HUES64 (cell line): ENCODE results near the gene UNC45A.
"Not testable (repeated sequence)": the region's sequence is repeated elsewhere in the genome, so short reads cannot be mapped to it uniquely, and the experiment has no call there.

ENCODE experiments used
- H3K27ac ChIP-seq: 2 replicates; pipeline ENCODE4 v1.7.0; 2013; ENCODE audit warnings: low read depth, low read length, inconsistent platforms
- H3K27me3 ChIP-seq: 2 replicates; pipeline ENCODE4 v1.6.1; 2013; ENCODE audit warnings: mild to moderate bottlenecking, low read length; ENCODE audit not compliant: insufficient read depth
- H3K36me3 ChIP-seq: 2 replicates; pipeline ENCODE4 v1.6.1; 2013; ENCODE audit warnings: mild to moderate bottlenecking, low read length; ENCODE audit not compliant: insufficient read depth
- H3K4me1 ChIP-seq: 2 replicates; pipeline ENCODE4 v1.6.1; 2013; ENCODE audit warnings: mild to moderate bottlenecking, low read length, moderate library complexity; ENCODE audit not compliant: insufficient read depth
- H3K4me3 ChIP-seq: 2 replicates; pipeline ENCODE4 v1.5.1; 2013; ENCODE audit warnings: mild to moderate bottlenecking, low read length, moderate library complexity
- H3K9ac ChIP-seq: 2 replicates; pipeline ENCODE4 v1.6.1; 2013; ENCODE audit warnings: mild to moderate bottlenecking, low read depth, low read length
- H3K9me3 ChIP-seq: 2 replicates; pipeline ENCODE4 v1.6.1; 2013; ENCODE audit warnings: low read depth, low read length; ENCODE audit not compliant: insufficient read depth
- WGBS: fragments of 150-250, 120-280 bp; methylation state at CpG from one replicate; pipeline ENCODE4 v1.1.7; 2013; ENCODE audit warnings: missing lambda C conversion rate; 5-methylcytosine and 5-hydroxymethylcytosine counted together

UNC45A gene

DNA sequence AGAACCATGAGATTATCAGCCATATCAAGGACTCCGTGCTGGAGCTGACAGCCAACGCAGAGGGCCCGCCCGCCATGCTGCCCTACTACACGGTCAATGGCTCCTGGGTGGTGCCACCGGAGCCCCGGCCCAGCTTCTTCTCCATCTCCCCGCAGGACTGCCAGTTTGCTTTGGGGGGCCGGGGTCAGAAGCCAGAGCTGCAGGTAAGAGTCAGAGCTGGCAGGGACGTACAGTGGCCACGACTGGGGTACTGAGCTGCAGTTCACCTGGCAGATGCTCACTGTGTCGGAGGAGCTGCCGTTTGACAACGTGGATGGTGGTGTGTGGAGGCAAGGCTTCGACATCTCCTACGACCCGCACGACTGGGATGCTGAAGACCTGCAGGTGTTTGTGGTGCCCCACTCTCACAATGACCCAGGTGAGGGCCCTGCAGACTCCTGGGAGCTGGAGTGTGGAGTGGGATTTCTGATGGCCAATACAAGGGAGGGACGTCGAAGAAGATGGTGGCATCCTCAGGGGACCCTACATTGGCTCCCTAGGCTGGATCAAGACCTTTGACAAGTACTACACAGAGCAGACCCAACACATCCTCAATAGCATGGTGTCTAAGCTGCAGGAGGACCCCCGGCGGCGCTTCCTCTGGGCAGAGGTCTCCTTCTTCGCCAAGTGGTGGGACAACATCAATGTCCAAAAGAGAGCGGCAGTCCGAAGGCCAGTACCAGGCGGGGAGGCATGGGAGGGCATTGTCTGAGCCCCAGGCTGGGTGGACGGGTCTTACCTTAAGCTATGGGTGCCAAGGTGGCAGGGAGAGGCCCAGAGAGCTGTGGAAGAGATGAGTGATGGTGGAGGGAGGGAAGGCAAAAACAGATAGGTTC, 29.5 kb upstream of the UNC45A start:
- H3K4me3 ChIP-seq, result no peak overlapping the region
- H3K9me3 ChIP-seq, result no peaks in the 10 kb centered on the region
- no peak overlapping the region for H3K9ac ChIP-seq
- peaks cover 20% of the 10 kb centered on the region; the same call in 1 of the 2 replicates for H3K36me3 ChIP-seq
- H3K27ac ChIP-seq, result no peak overlapping the region
- WGBS, result 94% methylated on average over 28 of the region's 28 CpGs
- H3K27me3 ChIP-seq, result peaks cover 29% of the 10 kb centered on the region
- H3K4me1 ChIP-seq, result peaks cover 12% of the 10 kb centered on the region; the same call in 1 of the 2 replicates

DNA sequence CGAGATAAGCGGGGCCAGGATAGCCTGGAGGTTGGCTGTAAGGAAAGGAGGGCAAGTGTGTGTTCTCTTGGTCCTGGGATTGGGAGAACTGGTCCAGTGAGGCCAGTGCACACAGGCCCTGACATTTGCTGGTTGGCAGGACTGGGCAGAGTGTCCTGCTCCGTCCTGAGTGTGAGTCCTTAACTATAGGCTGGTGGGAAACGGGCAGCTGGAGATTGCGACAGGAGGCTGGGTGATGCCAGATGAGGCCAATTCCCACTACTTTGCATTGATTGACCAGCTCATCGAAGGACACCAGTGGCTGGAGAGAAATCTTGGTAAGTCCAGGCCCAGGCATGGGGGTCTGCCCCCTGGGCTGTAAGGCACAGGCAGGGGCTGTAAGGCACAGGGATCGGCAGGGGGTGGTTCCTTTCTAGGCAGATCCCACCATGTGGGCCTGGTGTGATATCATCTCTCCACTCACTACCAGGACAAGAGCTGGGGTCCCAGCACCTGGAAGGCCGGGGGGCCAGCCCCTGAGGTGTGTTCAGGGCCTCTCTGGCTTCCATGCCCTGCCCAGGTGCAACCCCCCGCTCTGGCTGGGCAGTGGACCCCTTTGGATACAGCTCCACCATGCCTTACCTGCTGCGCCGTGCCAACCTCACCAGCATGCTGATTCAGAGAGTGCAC, 28.8 kb upstream of the UNC45A start:
- Histone ChIP-seq H3K27me3 (peaks cover 26% of the 10 kb centered on the region), H3K36me3 (peaks cover 27% of the 10 kb centered on the region), H3K4me3 (no peak overlapping the region), H3K9me3 (no peaks in the 10 kb centered on the region), H3K4me1 (peaks cover 12% of the 10 kb centered on the region; the same call in 1 of the 2 replicates), H3K9ac (no peak overlapping the region), H3K27ac (no peak overlapping the region)
- 94% methylated on average over 11 of the region's 11 CpGs for WGBS

DNA sequence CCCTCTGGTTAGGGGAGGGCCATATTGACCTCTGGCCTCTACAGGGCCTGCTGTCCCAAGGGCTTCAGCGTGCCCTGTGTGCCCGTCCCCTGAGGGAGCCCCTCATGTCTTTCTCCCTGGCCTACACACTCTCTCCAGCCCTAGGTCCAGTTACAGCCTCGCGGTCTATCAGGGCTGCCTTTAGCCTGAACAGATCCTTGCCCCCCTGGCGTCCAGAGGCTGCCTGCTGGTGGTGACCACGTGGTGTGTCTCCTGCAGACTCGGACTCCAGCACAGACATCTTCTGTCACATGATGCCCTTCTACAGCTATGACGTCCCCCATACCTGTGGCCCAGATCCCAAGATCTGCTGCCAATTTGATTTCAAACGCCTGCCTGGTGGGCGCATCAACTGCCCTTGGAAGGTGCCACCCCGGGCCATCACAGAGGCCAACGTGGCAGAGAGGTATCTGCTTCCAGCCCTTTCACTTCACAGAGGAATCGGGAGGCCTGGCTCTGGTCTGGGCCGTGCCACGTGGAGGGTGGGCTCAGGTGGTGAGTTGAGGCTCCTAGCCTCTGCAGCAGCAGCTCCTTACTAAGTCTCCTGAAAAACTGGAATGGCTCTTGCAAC, 27.9 kb upstream of the UNC45A start:
- H3K27ac ChIP-seq, result no peak overlapping the region
- no peak overlapping the region for H3K4me3 ChIP-seq
- H3K27me3 ChIP-seq, result peaks cover 22% of the 10 kb centered on the region
- 91% methylated on average over 15 of the region's 15 CpGs for WGBS
- peaks cover 5% of the 10 kb centered on the region; the same call in 1 of the 2 replicates for H3K4me1 ChIP-seq
- H3K9me3 ChIP-seq, result no peaks in the 10 kb centered on the region
- no peak overlapping the region for H3K9ac ChIP-seq
- peaks cover 28% of the 10 kb centered on the region for H3K36me3 ChIP-seq

DNA sequence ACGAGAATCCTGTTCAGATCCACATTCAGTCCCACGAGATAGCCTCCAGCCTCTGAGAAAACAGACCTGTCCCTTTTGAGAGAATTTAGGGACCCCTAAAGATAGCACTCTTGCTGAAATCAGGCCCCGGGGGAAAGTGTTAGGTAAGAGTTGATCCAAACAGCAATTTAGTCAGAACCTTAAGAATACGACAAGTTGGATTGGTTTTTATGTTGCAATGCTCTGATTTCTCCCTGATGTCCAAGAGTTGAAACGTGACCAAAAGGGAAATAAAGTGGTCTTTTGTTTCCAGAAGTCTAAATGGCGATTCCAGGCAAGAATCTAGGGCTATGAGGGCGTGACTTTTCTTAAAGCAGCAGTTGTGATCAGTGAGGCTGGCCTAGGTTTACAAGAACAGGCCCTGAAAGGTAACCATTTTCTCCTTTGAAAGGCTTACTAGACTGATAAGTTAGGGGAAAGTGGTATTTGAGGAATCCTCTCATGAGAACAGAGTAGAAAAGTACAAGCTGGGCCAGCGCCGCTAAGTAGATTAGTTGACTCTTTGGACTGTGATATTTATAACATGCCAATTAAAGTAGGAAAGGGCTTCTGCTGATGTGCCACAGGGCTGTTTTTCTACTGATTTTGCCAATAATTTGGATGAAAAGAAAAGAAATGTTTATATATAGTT, 27.1 kb upstream of the UNC45A start:
- peaks cover 21% of the 10 kb centered on the region for H3K27me3 ChIP-seq
- no peak overlapping the region for H3K4me3 ChIP-seq
- peaks cover 5% of the 10 kb centered on the region; the same call in 1 of the 2 replicates for H3K4me1 ChIP-seq
- 91% methylated on average over 9 of the region's 9 CpGs for WGBS
- H3K9me3 ChIP-seq, result no peaks in the 10 kb centered on the region
- H3K9ac ChIP-seq, result no peak overlapping the region
- peaks cover 35% of the 10 kb centered on the region for H3K36me3 ChIP-seq
- no peak overlapping the region for H3K27ac ChIP-seq

DNA sequence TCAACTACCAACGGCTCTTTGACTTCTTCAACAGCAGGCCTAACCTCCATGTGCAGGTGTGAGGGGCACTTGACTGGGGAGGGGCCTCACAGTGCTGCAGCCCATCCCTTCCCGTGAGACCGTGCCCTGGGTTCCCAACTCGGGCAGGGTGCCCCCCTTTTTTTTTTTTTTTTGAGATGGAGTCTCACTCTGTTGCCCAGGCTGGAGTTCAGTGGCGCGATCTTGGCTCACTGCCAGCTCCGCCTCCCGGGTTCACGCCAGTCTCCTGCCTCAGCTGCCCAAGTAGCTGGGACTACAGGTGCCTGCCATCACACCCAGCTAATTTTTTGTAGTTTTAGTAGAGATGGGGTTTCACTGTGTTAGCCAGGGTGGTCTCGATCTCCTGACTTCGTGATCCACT, 25.6 kb upstream of the UNC45A start:
- H3K36me3 ChIP-seq, result peaks cover 38% of the 10 kb centered on the region
- H3K4me3 ChIP-seq, H3K4me1 ChIP-seq, H3K9me3 ChIP-seq, H3K9ac ChIP-seq, H3K27me3 ChIP-seq, H3K27ac ChIP-seq: not testable (repeated sequence)
- 96% methylated on average over 11 of the region's 11 CpGs for WGBS

DNA sequence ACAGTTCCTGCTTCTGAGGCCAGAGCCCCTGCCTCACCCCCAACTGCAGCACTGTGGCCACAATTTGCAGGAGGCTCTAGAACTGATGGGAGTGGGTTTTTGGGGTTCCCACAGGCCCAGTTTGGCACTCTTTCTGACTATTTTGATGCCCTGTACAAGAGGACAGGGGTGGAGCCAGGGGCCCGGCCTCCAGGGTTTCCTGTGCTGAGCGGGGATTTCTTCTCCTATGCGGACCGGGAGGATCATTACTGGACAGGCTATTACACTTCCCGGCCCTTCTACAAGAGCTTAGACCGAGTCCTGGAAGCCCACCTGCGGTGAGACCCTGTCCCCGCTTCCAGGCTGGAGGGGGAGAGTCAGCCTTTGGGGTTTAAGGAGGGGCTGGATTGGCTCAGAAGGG, 25.1 kb upstream of the UNC45A start:
- Histone ChIP-seq H3K36me3 (peaks cover 38% of the 10 kb centered on the region), H3K9ac (no peak overlapping the region), H3K27ac (no peak overlapping the region), H3K9me3 (no peaks in the 10 kb centered on the region), H3K4me1 (no peaks in the 10 kb centered on the region), H3K4me3 (no peak overlapping the region), H3K27me3 (0 out of 2 replicates have a peak, but pooled peaks cover 2% of the 10 kb centered on the region)
- WGBS, result 94% methylated on average over 8 of the region's 8 CpGs

DNA sequence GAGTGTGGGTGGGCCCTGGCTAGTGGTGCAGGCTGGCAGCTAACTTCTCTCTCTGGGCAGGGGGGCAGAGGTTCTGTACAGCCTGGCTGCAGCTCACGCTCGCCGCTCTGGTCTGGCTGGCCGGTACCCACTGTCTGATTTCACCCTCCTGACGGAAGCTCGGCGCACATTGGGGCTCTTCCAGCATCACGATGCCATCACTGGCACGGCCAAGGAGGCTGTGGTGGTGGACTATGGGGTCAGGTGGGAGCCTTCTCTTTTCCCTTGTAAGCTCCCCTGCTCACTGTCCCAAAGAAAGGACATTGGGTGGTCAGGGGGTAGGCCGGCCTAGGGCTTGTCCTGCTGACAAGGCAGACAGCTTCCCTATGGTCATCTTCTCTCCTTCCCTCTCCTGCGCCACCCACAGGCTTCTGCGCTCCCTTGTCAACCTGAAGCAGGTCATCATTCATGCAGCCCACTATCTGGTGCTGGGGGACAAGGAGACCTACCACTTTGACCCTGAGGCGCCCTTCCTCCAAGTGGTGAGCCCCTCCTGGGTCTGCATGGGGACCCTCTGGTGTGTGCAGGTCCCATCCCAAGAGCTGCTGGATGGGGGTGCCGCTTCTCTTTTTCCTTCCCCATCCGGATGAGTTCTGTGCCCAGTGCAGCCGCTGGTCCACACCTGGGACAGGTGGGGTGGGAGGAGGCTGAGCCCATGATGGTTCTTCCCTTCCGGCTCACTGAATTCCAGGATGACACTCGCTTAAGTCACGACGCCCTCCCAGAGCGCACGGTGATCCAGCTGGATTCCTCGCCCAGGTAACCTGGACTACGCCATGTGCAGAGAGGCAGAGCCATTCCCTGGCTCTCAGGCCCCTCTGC, 24.4 kb upstream of the UNC45A start:
- WGBS, result 92% methylated on average over 24 of the region's 24 CpGs
- peaks cover 34% of the 10 kb centered on the region for H3K36me3 ChIP-seq

DNA sequence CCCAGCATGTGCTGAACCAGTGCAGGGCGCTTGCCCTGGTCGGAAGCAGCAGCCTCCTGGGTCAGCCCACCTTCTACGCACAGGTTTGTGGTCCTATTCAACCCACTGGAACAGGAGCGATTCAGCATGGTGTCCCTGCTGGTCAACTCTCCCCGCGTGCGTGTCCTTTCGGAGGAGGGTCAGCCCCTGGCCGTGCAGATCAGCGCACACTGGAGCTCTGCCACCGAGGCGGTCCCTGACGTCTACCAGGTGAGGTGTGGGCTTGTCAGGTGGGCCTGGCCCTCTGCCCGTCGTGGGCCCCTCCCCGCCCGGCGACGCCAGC, 23.8 kb upstream of the UNC45A start:
- peaks cover 28% of the 10 kb centered on the region for H3K36me3 ChIP-seq
- H3K4me1 ChIP-seq, result no peaks in the 10 kb centered on the region

More for the DNA sequence above, 24.4 kb upstream of the UNC45A start:
- Histone ChIP-seq H3K4me3 (no peak overlapping the region), H3K9me3 (no peaks in the 10 kb centered on the region), H3K27me3 (no peaks in the 10 kb centered on the region), H3K9ac (no peak overlapping the region), H3K27ac (no peak overlapping the region), H3K4me1 (no peaks in the 10 kb centered on the region)

DNA sequence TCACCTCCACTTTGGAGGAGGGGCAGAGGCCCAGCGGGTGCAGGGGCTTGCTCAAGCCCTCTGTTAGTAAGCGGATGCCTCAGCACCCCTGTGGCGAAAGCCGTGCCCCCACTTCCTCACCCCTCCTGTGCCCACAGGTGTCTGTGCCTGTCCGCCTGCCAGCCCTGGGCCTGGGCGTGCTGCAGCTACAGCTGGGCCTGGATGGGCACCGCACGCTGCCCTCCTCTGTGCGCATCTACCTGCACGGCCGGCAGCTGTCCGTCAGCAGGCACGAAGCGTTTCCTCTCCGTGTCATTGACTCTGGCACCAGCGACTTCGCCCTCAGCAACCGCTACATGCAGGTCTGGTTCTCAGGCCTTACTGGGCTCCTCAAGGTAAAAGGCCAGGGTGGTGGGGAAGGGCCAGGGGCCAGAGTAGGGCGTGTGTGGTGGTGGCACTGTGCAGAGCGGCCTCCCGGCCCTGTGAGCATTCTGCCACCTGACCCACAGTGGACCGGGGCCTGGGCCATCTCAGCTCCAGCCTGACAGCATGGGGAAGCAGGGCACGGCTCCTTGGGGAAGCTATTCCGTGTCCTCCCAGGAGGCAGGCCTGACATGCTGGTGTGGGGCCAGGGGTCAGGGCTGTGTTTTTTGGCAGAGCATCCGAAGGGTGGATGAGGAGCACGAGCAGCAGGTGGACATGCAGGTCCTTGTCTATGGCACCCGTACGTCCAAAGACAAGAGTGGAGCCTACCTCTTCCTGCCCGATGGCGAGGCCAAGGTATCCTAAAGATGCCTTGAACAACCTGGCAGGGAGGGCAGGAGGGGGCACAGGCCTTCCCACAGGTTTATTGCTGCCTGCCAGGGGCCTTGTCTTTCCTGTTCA, 22.9 kb upstream of the UNC45A start:
- no peak overlapping the region for H3K4me3 ChIP-seq
- H3K27me3 ChIP-seq, result no peaks in the 10 kb centered on the region
- WGBS, result 95% methylated on average over 30 of the region's 30 CpGs
- H3K4me1 ChIP-seq, result no peaks in the 10 kb centered on the region
- no peak overlapping the region for H3K9ac ChIP-seq
- H3K36me3 ChIP-seq, result peaks cover 25% of the 10 kb centered on the region
- no peak overlapping the region for H3K27ac ChIP-seq
- H3K9me3 ChIP-seq, result no peaks in the 10 kb centered on the region

More for the DNA sequence above, 23.8 kb upstream of the UNC45A start:
- H3K27ac ChIP-seq, result no peak overlapping the region
- H3K4me3 ChIP-seq, result no peak overlapping the region
- 93% methylated on average over 19 of the region's 19 CpGs for WGBS
- H3K9ac ChIP-seq, result no peak overlapping the region
- H3K27me3 ChIP-seq, result no peaks in the 10 kb centered on the region
- no peaks in the 10 kb centered on the region for H3K9me3 ChIP-seq

DNA sequence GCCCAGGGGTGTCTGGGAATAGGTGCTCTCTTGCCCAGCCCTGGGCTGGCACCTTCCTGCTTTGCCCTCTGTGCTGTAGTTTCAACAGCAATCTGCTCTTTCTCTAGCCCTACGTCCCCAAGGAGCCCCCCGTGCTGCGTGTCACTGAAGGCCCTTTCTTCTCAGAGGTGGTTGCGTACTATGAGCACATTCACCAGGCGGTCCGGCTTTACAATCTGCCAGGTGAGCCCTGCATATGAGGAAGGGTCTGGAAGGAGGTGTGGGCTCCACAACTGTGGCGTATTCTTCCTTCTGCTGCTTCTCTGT, 22.4 kb upstream of the UNC45A start:
- 95% methylated on average over 7 of the region's 7 CpGs for WGBS
- H3K9me3 ChIP-seq, result no peaks in the 10 kb centered on the region
- no peaks in the 10 kb centered on the region for H3K27me3 ChIP-seq
- H3K36me3 ChIP-seq, result peaks cover 20% of the 10 kb centered on the region
- H3K4me1 ChIP-seq, result no peaks in the 10 kb centered on the region
- no peak overlapping the region for H3K9ac ChIP-seq
- no peak overlapping the region for H3K27ac ChIP-seq
- H3K4me3 ChIP-seq, result no peak overlapping the region
